IMR-90 (cell line): ENCODE measurements around the gene CMIP. TPM values are rescaled to one million over a fixed set of nuclear protein-coding genes. Genes with fewer than 3 reads are reported as not detected.

Experiments
- ATAC-seq: fragments of 200-7000 bp; cut with Tn5 transposase; 2 replicates; pipeline ENCODE4 v1.9.1; 2020; ENCODE audit warnings: low read depth, mild to moderate bottlenecking, moderate library complexity
- BruUV-seq: library from RNA; stranded (reverse); fragments of 400-500 nt; replicated peaks from 2 replicates; lab custom pipeline; 2021; lab: Mats Ljungman, UMichigan
- CTCF ChIA-PET: fragments of 300-600 bp; formaldehyde crosslinking; extraction: SDS; loops from one replicate; lab custom pipeline; 2021; ENCODE audit warnings: antibody characterized with exemption; lab: Yijun Ruan, JAX
- POLR2A ChIA-PET: fragments of 300-600 bp; sonication (Branson Sonifier 250); formaldehyde crosslinking; loops from one replicate; lab custom pipeline; 2022; ENCODE audit warnings: antibody characterized with exemption; ENCODE audit not compliant: unreplicated experiment; lab: Charles Lee
- DNase-seq: peaks from one replicate; pipeline ENCODE4 v3.0.0; 2013
- H2AFZ ChIP-seq: replicated peaks from 2 replicates; pipeline ENCODE3; 2013; ENCODE audit warnings: low read length, mild to moderate bottlenecking; ENCODE audit not compliant: poor library complexity
- H2AK5ac ChIP-seq: 2 replicates; pipeline ENCODE4 v1.6.1; 2013; ENCODE audit warnings: low read depth, low read length, inconsistent platforms
- H2AK9ac ChIP-seq: replicated peaks from 2 replicates; pipeline ENCODE3; 2013; ENCODE audit warnings: mild to moderate bottlenecking, low read depth, low read length, moderate library complexity; ENCODE audit not compliant: poor library complexity
- H2BK120ac ChIP-seq: 2 replicates; pipeline ENCODE4 v1.6.1; 2013; ENCODE audit warnings: low read depth, low read length, inconsistent platforms
- H2BK15ac ChIP-seq: 3 replicates; pipeline ENCODE4 v1.6.1; 2013; ENCODE audit warnings: low read depth, low read length, inconsistent platforms
- H2BK20ac ChIP-seq: 2 replicates; pipeline ENCODE4 v1.6.1; 2013; ENCODE audit warnings: low read depth, mild to moderate bottlenecking, inconsistent platforms, low read length, moderate library complexity
- H2BK5ac ChIP-seq: 2 replicates; pipeline ENCODE4 v1.6.1; 2013; ENCODE audit warnings: mild to moderate bottlenecking, low read depth, low read length, inconsistent platforms; ENCODE audit not compliant: poor library complexity, severe bottlenecking
- H3K14ac ChIP-seq: replicated peaks from 2 replicates; pipeline ENCODE4 v1.6.1; 2013; ENCODE audit warnings: low read depth, low read length, inconsistent platforms
- H3K18ac ChIP-seq: 2 replicates; pipeline ENCODE4 v1.6.1; 2013; ENCODE audit warnings: low read depth, low read length, control low read depth
- H3K23ac ChIP-seq: 2 replicates; pipeline ENCODE4 v1.6.1; 2013; ENCODE audit warnings: low read depth, low read length, inconsistent platforms
- H3K27ac ChIP-seq: 2 replicates; pipeline ENCODE4 v1.5.1; 2013; ENCODE audit warnings: mild to moderate bottlenecking, control low read depth, low read length; ENCODE audit not compliant: insufficient read depth
- H3K27me3 ChIP-seq: 2 replicates; pipeline ENCODE4 v1.6.1; 2013; ENCODE audit warnings: low read length; ENCODE audit not compliant: control insufficient read depth, insufficient read depth
- H3K36me3 ChIP-seq: 2 replicates; pipeline ENCODE4 v1.6.1; 2013; ENCODE audit warnings: low read length, mixed read lengths; ENCODE audit not compliant: control insufficient read depth, insufficient read depth
- H3K4ac ChIP-seq: 2 replicates; pipeline ENCODE4 v1.6.1; 2013; ENCODE audit warnings: low read depth, low read length, inconsistent platforms
- H3K4me1 ChIP-seq: 2 replicates; pipeline ENCODE4 v1.6.1; 2013; ENCODE audit warnings: low read length, mixed read lengths; ENCODE audit not compliant: control insufficient read depth, insufficient read depth
- H3K4me2 ChIP-seq: 2 replicates; pipeline ENCODE4 v1.6.1; 2013; ENCODE audit warnings: low read depth, mild to moderate bottlenecking, control low read depth, low read length, moderate library complexity
- H3K4me3 ChIP-seq: 2 replicates; pipeline ENCODE4 v1.5.1; 2013; ENCODE audit warnings: low read depth, mild to moderate bottlenecking, control low read depth, low read length, moderate library complexity; ENCODE audit not compliant: insufficient read depth
- H3K56ac ChIP-seq: 2 replicates; pipeline ENCODE4 v1.6.1; 2013; ENCODE audit warnings: low read length, inconsistent platforms; ENCODE audit not compliant: insufficient read depth; ENCODE audit errors: extremely low read depth
- H3K79me1 ChIP-seq, 2 experiments: 2 replicates each; pipeline ENCODE4 v1.6.1; 2013; ENCODE audit warnings: low read length in 2 of 2, inconsistent platforms in 1 of 2, low read depth in 1 of 2
- H3K9ac ChIP-seq: 2 replicates; pipeline ENCODE4 v1.6.1; 2013; ENCODE audit warnings: low read depth, low read length, control low read depth
- H3K9me1 ChIP-seq: 2 replicates; pipeline ENCODE4 v1.6.1; 2013; ENCODE audit warnings: low read length, inconsistent platforms; ENCODE audit not compliant: insufficient read depth
- H3K9me3 ChIP-seq: 2 replicates; pipeline ENCODE4 v1.6.1; 2013; ENCODE audit warnings: low read length; ENCODE audit not compliant: control insufficient read depth, insufficient read depth
- H4K20me1 ChIP-seq: 2 replicates; pipeline ENCODE4 v1.6.1; 2013; ENCODE audit warnings: low read length, inconsistent platforms; ENCODE audit not compliant: insufficient read depth
- H4K5ac ChIP-seq: 2 replicates; pipeline ENCODE4 v1.6.1; 2013; ENCODE audit warnings: mild to moderate bottlenecking, low read depth, low read length, control low read depth
- H4K8ac ChIP-seq, 2 experiments: 2 replicates each; pipeline ENCODE4 v1.6.1; 2013; ENCODE audit warnings: low read depth in 2 of 2, low read length in 2 of 2, control low read depth in 1 of 2, inconsistent platforms in 1 of 2
- H4K91ac ChIP-seq: 2 replicates; pipeline ENCODE4 v1.6.1; 2013; ENCODE audit warnings: low read depth, low read length, inconsistent platforms; ENCODE audit not compliant: insufficient read depth
- WGBS, 2 experiments: methylation state at CpG; one replicate each; pipeline versions ENCODE4 v1.1.5 to v1.1.7; 2013; ENCODE audit warnings: missing lambda C conversion rate in 2 of 2; ENCODE audit not compliant: insufficient read length in 1 of 2; ENCODE audit errors: extremely low coverage in 2 of 2; 5-methylcytosine and 5-hydroxymethylcytosine counted together
- dilution Hi-C: fragments of 300-500 bp; cut with HindIII; formaldehyde crosslinking; loops from one replicate; pipeline ENCODE4 v1.14.3; 2018; ENCODE audit warnings: low sequenced_read_pairs; ENCODE audit not compliant: unreplicated experiment
- in situ Hi-C: fragments of 300-500 bp; cut with MboI; formaldehyde crosslinking; loops from 3 replicates; pipeline ENCODE4 v1.14.3; 2019; ENCODE audit warnings: low sequenced_read_pairs, inconsistent platforms, mixed read lengths
- intact Hi-C: fragments of 100-400 bp; cut with micrococcal nuclease; formaldehyde crosslinking; loops from 2 replicates; pipeline ENCODE4 v1.10.0; 2022
- polyA plus RNA-seq, 3 experiments: library from polyadenylated mRNA; depleted of rRNA; stranded (reverse); fragments of >200 nt; gene quantifications; 2 replicates each; pipeline ENCODE4 v1.2.3, GENCODE V29; 2012; ENCODE audit warnings: low replicate concordance in 1 of 3
- total RNA-seq: library from RNA; depleted of rRNA; stranded (reverse); fragments of >200 nt; gene quantifications from 2 replicates; pipeline ENCODE4 v1.2.3, GENCODE V29; 2012
- TF ChIP-seq, protein P1 (sequence below): conservative IDR thresholded peaks from 2 replicates; pipeline ENCODE4 v1.5.1; 2012; ENCODE audit warnings: mild to moderate bottlenecking, low read depth, low read length, improper control_type of control experiment

CMIP gene
- total and polyA plus RNA-seq, 2 of the 4 experiments (the other 2 are of a cell fraction), result 3.2 to 11.6 TPM

DNA sequence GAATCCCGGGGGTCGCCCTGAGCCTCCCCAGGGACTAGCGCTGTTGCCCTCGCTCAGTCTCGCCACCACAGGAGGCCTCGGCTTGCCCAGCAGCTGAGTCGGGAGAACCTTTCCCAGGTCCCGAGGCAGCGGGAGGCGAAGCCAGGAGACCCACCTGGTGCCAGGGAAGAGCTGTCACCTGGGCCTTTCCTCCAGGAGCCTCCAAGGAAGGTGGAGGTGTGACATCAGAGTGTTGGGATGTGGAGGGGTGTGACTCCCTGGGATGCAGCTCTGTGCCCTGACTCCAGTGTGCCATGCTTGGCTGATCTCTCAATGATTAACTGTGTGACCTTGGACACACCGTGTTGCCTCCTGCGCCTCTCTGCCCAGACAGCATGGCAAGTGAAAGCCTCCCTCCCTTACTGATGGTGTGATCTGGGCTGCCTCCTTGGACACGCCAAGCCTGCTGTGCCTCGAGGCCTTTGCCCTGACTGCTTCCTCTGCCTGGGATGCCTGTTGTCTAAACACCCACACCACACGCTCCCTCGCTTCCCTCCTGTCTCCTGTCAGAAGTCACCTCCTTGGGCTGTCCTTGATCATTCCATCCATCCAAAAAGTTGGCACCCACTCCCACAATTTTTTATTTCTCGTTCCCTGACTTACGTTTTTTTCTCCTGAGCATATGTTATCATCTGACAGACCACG, 88.0 kb downstream of the CMIP start:
- Histone ChIP-seq H3K4me1 (peaks cover 5% of the 10 kb centered on the region), H4K91ac (no peak overlapping the region), H3K9me3 (no peaks in the 10 kb centered on the region), H3K18ac (no peak overlapping the region), H2AK5ac (peak overlapping the region; percentile 20; the same call in 1 of the 2 replicates), H3K27ac (no peak overlapping the region), H3K4me3 (no peak overlapping the region), H3K36me3 (no peaks in the 10 kb centered on the region), H3K56ac (no peak overlapping the region), H2AK9ac (no peak overlapping the region), H4K5ac (no peak overlapping the region), H3K23ac (no peak overlapping the region), H3K9me1 (peaks cover 10% of the 10 kb centered on the region; the same call in 1 of the 2 replicates), H2AFZ (no peak overlapping the region), H2BK15ac (no peak overlapping the region), H4K20me1 (peaks cover 68% of the 10 kb centered on the region), H3K79me1 (peaks cover 50 to 75% of the 10 kb centered on the region in 2 experiments), H2BK20ac (no peak overlapping the region), H3K4ac (no peak overlapping the region), H2BK120ac (no peak overlapping the region), H4K8ac (no peak overlapping the region), H3K9ac (no peak overlapping the region), H3K14ac (no peak overlapping the region), H2BK5ac (no peak overlapping the region), H3K27me3 (no peaks in the 10 kb centered on the region), H3K4me2 (no peak overlapping the region)
- DNase-seq, result no peak
- 67% methylated on average over 13 of the region's 19 CpGs; no CpG with 5 or more reads in 1 of the 2 experiments for WGBS, 2 experiments
- no peak for ATAC-seq
- TF ChIP-seq, protein P1, sequence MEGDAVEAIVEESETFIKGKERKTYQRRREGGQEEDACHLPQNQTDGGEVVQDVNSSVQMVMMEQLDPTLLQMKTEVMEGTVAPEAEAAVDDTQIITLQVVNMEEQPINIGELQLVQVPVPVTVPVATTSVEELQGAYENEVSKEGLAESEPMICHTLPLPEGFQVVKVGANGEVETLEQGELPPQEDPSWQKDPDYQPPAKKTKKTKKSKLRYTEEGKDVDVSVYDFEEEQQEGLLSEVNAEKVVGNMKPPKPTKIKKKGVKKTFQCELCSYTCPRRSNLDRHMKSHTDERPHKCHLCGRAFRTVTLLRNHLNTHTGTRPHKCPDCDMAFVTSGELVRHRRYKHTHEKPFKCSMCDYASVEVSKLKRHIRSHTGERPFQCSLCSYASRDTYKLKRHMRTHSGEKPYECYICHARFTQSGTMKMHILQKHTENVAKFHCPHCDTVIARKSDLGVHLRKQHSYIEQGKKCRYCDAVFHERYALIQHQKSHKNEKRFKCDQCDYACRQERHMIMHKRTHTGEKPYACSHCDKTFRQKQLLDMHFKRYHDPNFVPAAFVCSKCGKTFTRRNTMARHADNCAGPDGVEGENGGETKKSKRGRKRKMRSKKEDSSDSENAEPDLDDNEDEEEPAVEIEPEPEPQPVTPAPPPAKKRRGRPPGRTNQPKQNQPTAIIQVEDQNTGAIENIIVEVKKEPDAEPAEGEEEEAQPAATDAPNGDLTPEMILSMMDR, result no peak
- dilution Hi-C loops, result no loop called here
- ChIA-PET POLR2A (no interaction called here), CTCF (no interaction called here)
- intact Hi-C loops, result no loop called here
- BruUV-seq, result no TSS peak
- in situ Hi-C loops, result no loop called here
